GM19328 (cell line): ENCODE measurements around the gene E2F2.

Experiments used
- ATAC-seq: cut with Tn5 transposase; IDR thresholded peaks from one replicate; pipeline ENCODE4 v1.9.1; 2021; ENCODE audit warnings: mild to moderate bottlenecking, moderate library complexity; ENCODE audit not compliant: unreplicated experiment

The E2F2 gene

DNA sequence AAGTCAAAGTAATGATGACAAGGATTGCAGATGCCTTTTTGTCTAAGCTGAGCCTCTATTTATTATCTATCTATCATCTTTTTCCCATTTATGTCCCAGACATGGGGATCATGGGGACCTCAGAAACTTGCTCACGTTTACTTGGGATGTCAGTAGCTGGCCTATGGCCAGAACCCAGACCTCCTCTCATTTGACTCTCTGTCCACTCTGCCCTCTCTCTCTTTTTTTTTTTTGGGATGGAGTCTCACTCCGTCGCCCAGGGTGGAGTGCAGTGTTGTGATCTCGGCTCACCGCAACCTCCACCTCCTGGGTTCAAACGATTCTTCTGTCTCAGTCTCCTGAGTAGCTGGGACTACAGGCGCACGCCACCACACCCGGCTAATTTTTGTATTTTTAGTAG lies 32.0 kb upstream of the E2F2 start:
- no peak for ATAC-seq

GRCh38 chr1:23562137-23562876 lies 31.3 kb upstream of the E2F2 start:
- ATAC-seq, result no peak

DNA sequence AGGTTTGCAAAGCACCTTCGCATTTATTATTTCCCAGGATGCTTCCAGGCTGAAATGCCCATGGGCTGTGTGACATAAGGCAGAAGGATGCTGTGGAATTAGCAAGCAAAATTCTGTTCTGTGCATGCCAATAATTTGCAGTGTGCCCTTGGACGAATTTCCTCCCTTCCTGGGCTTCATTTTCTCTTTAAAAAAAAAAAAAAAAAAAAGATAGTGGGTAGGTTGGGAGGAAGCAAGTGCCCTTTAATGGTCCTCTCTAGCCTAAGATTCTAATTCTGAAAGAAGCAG lies 30.7 kb upstream of the E2F2 start:
- no peak for ATAC-seq

DNA sequence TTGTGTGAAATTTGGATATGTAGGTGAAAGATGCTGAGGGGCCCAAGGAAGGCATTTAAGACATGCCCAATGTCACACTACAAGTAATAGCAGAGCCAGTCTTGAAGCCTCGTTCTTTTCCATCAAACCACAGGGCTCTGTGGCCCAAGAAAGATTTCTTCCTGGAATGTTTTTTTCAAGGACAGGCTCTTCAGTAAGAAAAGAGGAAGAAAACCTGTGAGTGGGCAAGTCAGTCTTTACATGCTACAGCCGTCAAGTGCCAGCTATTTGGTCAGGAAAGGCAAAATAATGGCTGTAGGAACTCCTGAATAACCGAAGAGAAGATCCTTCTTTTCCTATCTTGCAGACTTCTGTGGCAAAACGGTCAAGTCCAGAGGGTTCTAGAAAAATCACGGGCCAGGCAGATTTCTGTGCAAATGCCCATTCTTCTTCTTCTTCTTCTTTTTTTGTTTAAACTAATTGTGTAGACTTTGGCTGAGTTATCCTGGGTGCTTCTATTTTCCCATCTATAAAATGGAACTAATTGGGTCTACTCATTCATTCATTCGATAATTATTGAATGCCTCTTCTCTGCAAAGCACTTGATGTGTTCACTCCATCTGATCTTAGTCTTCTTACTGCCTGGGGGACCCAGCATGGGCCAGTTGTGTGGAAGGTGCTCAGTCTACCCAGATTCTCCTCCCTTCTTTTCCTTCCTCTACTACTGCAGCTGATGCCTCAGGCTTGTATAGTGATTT lies 30.2 kb upstream of the E2F2 start:
- ATAC-seq, result no peak

DNA sequence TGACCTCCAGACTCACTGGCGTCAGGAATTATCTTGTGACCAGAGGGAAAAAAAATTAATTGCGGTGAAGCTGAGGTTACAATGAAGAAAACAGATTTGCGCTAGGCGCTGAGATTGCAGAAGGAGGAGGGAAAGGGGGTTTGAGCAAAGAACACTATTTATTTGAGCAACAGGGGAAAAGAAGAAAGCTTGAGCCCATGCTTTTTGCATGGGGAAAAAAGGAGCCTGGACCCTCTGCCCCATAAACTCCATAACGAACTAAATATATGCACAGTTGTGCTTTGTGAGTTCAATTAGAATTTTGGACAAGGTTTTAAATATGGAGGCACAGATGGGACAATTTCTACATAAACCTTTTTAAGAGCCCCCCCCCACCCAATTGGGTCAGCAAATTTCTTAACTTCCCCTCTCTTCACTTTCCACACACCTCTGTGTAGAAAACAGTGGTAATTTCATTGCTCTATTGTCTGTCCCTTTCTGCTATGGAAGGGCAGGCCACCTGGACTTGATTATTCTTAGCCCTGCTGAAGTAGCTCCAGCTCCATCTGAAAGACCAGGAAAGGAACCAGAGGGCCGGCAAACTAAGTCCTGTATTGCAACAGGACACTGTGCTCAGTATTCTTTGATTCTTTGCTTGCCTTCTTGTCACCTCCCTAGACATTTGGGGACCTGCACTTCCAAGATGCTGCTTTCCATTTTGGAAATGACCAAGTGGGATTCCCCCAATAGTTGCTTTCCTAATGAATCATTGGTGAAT lies 29.1 kb upstream of the E2F2 start:
- ATAC-seq, result no peak

- peak; percentile 55 for ATAC-seq
These were observed 28.3 kb upstream of the E2F2 start, which contains the start of gene ID3 for GRCh38 chr1:23559136-23559984. TSS of gene ID3 (minus strand) at chr1:23559501. CDS start at chr1:23559426, 75 bp downstream.

GRCh38 chr1:23558872-23559135 lies 27.8 kb upstream of the E2F2 start:
- no peak for ATAC-seq

GRCh38 chr1:23558140-23558871 lies 27.3 kb upstream of the E2F2 start:
- ATAC-seq, result no peak

- ATAC-seq, result no peak
These were observed 26.6 kb upstream of the E2F2 start for GRCh38 chr1:23557471-23558124.

GRCh38 chr1:23556635-23557470 lies 25.8 kb upstream of the E2F2 start:
- ATAC-seq, result no peak

DNA sequence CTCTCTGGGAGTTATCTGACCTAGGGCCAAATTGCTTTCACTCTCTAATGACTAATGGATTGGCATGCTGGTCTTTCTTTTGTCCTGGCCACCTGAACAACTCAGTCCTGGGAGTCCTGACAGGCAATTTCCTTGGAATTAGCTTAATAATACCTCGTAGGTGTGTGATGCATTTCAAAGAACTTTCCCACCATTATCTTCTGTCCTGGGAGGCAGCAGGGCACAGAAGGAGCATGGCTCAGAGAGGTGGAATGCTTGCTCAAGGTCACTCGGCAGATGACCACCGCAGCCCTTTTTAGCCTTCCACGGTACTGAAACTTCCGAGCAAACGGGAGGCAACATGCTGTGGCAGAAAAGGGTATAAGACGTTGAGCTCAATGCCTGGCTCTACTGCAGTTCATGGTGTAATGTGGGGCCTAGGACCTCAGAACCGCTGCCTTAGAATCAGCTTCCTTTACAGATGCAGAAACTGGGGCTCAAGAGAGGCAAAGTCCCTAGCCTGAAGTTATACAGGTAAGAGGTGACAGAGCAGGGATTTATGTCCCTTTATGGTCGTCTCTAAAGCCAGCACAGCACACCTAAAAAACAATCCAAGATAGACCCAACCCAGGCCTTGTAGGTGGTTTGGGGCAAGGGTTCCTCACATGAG lies 25.1 kb upstream of the E2F2 start:
- no peak for ATAC-seq

DNA sequence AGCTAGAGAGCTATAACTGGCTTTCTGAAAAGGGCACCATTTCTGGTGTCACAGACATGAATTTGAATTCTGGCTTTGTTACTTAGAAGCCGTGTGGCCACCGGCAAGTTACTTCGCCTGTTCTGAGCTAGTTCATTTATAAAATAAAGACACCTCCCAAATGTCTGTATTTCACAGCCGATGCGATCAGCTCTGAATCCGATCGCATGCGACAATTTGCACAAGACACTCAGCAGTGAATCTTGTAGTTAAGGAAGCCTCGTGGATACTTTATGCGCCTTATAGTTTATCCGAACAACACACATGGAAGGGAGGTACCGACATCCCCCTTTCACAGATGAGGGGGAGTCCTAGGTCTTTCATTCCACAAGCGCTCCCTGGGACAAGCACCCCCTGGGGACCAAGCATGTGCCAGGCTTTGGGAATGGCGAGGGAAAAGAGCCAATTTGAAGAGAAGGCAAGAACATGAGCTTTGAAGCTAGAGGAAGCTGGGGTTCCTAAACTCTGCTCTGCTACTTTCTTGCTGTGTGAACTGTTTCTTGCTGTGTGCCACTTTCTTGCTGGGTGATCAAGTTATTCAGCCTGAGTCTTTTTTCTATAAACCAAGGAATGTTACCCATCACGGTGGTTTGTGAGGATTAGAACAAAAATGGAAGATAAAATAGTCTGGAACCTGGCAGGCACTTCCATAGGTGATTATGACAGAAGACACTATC lies 24.4 kb upstream of the E2F2 start:
- ATAC-seq, result no peak

GRCh38 chr1:23554481-23555269 lies 23.6 kb upstream of the E2F2 start:
- peak; percentile 50 for ATAC-seq

DNA sequence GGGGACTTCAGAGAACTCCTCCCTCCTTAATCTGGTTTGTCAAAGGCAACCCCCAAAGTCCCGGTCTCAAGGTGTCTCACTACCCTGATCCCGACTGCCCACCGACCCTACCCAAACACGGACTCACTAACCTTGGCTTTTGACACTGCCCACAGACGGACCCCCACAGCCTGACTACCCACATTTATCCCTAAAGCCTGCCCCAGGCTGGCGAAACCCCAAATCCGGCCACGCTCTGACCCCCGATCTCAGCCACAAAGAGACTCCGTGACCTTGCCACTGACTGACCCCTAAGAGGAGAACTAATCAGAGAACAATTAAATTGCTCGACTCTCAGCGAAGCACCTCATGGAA lies 23.1 kb upstream of the E2F2 start:
- ATAC-seq, result no peak

DNA sequence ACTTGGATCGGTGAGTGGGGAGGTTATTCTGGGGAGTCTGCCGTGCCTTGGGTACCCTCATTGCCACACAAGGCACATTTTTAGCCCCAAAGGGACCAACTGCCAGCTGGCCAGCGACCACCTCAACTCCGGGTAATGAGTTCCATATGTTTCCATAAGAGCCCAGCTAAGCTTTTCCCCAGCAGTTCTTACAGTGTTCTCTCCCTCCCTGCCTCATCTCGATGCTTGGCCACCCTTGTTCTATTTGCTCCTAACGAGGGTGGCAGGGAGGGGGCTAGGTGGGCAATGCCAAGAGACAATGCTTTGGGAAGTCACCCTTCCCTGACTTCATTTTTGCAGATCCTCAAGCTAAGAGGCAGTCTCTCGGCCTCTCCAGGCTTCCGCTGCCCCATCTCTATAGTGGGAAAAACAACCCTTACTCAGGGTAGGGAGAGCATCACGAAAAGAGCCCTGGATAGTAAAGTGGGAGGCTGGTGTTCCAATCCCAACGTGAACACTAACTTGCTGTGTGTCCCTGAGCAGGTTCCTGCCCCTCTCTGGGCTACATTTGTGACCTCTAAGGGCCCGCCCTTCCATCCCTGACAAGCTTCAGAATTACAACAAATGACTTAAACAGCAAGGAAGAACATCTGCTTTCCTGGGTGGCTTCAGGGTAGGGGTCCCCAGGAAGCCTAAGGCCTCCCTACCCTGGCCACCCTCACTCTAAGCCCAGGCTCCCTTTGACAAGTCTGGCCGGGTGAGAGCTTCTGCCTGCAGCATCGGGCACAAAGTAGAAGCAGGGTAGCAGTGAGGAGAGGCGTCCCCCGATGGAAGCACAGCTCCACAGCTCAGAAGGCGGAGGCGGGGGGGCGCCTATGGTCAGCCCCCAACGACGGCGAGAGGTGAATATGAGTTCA lies 22.4 kb upstream of the E2F2 start:
- no peak for ATAC-seq

GRCh38 chr1:23551849-23552248 lies 20.8 kb upstream of the E2F2 start:
- ATAC-seq, result no peak
